SK-N-SH (cell line): ENCODE results near the gene SERPINA12. TPM values are rescaled to one million over a fixed set of nuclear protein-coding genes. Genes with fewer than 3 reads are reported as not detected.

Experiments
- CTCF ChIA-PET: fragments of 300-600, 350-600 bp; formaldehyde crosslinking; extraction: SDS; loops from one replicate; lab custom pipeline; 2021; lab: Yijun Ruan, JAX
- POLR2A ChIA-PET: fragments of 350-600 bp; sonication (Branson Sonifier 250); formaldehyde crosslinking; extraction: SDS; loops from one replicate; lab custom pipeline; 2020; ENCODE audit warnings: antibody characterized with exemption, inconsistent platforms; lab: Yijun Ruan, JAX
- DNase-seq: peaks from one replicate; pipeline ENCODE4 v3.0.0; 2012
- H2AFZ ChIP-seq: fragments of 200-600 bp; sonication (generic); 2 replicates; pipeline ENCODE4 v1.8.1; 2016; ENCODE audit warnings: antibody characterized with exemption, mild to moderate bottlenecking, low read depth
- H3F3A ChIP-seq: fragments of 200-600 bp; sonication (generic); replicated peaks from 2 replicates; pipeline ENCODE3; 2016; ENCODE audit warnings: antibody characterized with exemption, mild to moderate bottlenecking; ENCODE audit not compliant: insufficient read depth
- H3K27ac ChIP-seq, 2 experiments: fragments of 200-500 bp in 1 of 2; fragments of 200-600 bp in 1 of 2; sonication (Bioruptor generic) in 1 of 2; sonication (generic), shearing (Covaris generic) in 1 of 2; 2 replicates each; pipeline versions ENCODE4 v1.5.1 to v1.6.1; 2014 to 2016; ENCODE audit warnings: low read depth in 2 of 2, inconsistent platforms in 1 of 2, low read length in 1 of 2, mild to moderate bottlenecking in 1 of 2, mixed read lengths in 1 of 2
- H3K27me3 ChIP-seq: fragments of 200-600 bp; sonication (generic), shearing (Covaris generic); 2 replicates; pipeline ENCODE4 v1.6.1; 2016; ENCODE audit warnings: mixed run types; ENCODE audit not compliant: insufficient read depth
- H3K36me3 ChIP-seq, 2 experiments: fragments of 200-500 bp in 1 of 2; fragments of 200-600 bp in 1 of 2; sonication (Bioruptor generic) in 1 of 2; sonication (generic) in 1 of 2; replicated peaks in 1 of 2; 2 replicates each; pipeline versions ENCODE3 to v1.5.1; 2014 to 2016; ENCODE audit warnings: low read length in 1 of 2, mild to moderate bottlenecking in 1 of 2; ENCODE audit not compliant: insufficient read depth in 2 of 2, control insufficient read depth in 1 of 2
- H3K4me1 ChIP-seq, 2 experiments: fragments of 200-500 bp in 1 of 2; fragments of 200-600 bp in 1 of 2; sonication (Bioruptor generic) in 1 of 2; sonication (generic), shearing (Covaris generic) in 1 of 2; 2 replicates each; pipeline versions ENCODE4 v1.5.1 to v1.6.1; 2014 to 2016; ENCODE audit warnings: low read depth in 1 of 2, low read length in 1 of 2, mixed run types in 1 of 2; ENCODE audit not compliant: insufficient read depth in 2 of 2, control insufficient read depth in 1 of 2
- H3K4me2 ChIP-seq: fragments of 200-600 bp; sonication (generic), shearing (Covaris generic); 2 replicates; pipeline ENCODE4 v1.6.1; 2017; ENCODE audit warnings: mixed run types
- H3K4me3 ChIP-seq, 2 experiments: fragments of 200-500 bp in 1 of 2; fragments of 200-600 bp in 1 of 2; sonication (Bioruptor generic) in 1 of 2; sonication (generic), shearing (Covaris generic) in 1 of 2; 2 replicates each; pipeline versions ENCODE4 v1.5.1 to v1.8.1; 2014 to 2016; ENCODE audit warnings: low read depth in 2 of 2, inconsistent platforms in 1 of 2, low read length in 1 of 2, mild to moderate bottlenecking in 1 of 2, mixed read lengths in 1 of 2, moderate library complexity in 1 of 2
- H3K79me2 ChIP-seq: fragments of 200-600 bp; sonication (generic); 2 replicates; pipeline ENCODE4 v1.8.1; 2017; ENCODE audit warnings: mild to moderate bottlenecking; ENCODE audit not compliant: insufficient read depth
- H3K9ac ChIP-seq: fragments of 200-600 bp; sonication (generic); 2 replicates; pipeline ENCODE4 v1.6.1; 2017; ENCODE audit warnings: mixed run types
- H3K9me2 ChIP-seq: fragments of 200-600 bp; sonication (generic); 2 replicates; pipeline ENCODE4 v1.6.1; 2017; ENCODE audit warnings: mixed run types
- H3K9me3 ChIP-seq: fragments of 200-600 bp; sonication (generic); 2 replicates; pipeline ENCODE4 v1.6.1; 2017; ENCODE audit warnings: mixed run types, mild to moderate bottlenecking, moderate library complexity
- H4K20me1 ChIP-seq: fragments of 200-600 bp; sonication (generic); 2 replicates; pipeline ENCODE4 v1.6.1; 2017; ENCODE audit warnings: mild to moderate bottlenecking, mixed run types; ENCODE audit not compliant: insufficient read depth
- EP300 ChIP-seq, 2 experiments: IDR thresholded peaks; 2 replicates each; pipeline versions ENCODE4 v1.4.0 to v1.6.1; 2012; ENCODE audit warnings: borderline replicate concordance in 1 of 2, low read depth in 1 of 2, low read length in 1 of 2
- EZH2phosphoT487 ChIP-seq: fragments of 200-600 bp; sonication (generic); IDR thresholded peaks from 2 replicates; pipeline ENCODE4 v1.6.1; 2017; ENCODE audit warnings: low read depth, mixed run types, mild to moderate bottlenecking, antibody characterized with exemption, moderate library complexity, borderline replicate concordance
- FOSL2 ChIP-seq: IDR thresholded peaks from 2 replicates; pipeline ENCODE4 v1.4.0; 2012; ENCODE audit warnings: low read depth, mild to moderate bottlenecking, moderate library complexity, borderline replicate concordance
- FOXJ3 ChIP-seq: sonication (generic); formaldehyde crosslinking; IDR thresholded peaks from 2 replicates; pipeline ENCODE4 v1.5.1; 2020; ENCODE audit warnings: mild to moderate bottlenecking, missing genetic modification reagents
- FOXM1 ChIP-seq: IDR thresholded peaks from 2 replicates; pipeline ENCODE4 v1.4.0; 2012; ENCODE audit warnings: low read depth, mild to moderate bottlenecking
- GATA2 ChIP-seq: sonication (generic); formaldehyde crosslinking; IDR thresholded peaks from 2 replicates; pipeline ENCODE4 v1.5.0; 2020; ENCODE audit warnings: mild to moderate bottlenecking, missing genetic modification reagents
- IRF3 ChIP-seq: fragments of 150-350 bp; IDR thresholded peaks from 2 replicates; pipeline ENCODE4 v1.6.1; 2016; ENCODE audit warnings: mild to moderate bottlenecking, low read depth, low read length
- MAX ChIP-seq: IDR thresholded peaks from 2 replicates; pipeline ENCODE4 v1.4.0; 2012; ENCODE audit warnings: low read depth
- MEF2A ChIP-seq: IDR thresholded peaks from 2 replicates; pipeline ENCODE4 v1.4.0; 2012; ENCODE audit warnings: low read depth, borderline replicate concordance
- MXI1 ChIP-seq: IDR thresholded peaks from 2 replicates; pipeline ENCODE4 v1.6.1; 2012; ENCODE audit warnings: mild to moderate bottlenecking, low read depth, low read length, improper control_type of control experiment
- NFIC ChIP-seq: IDR thresholded peaks from 2 replicates; pipeline ENCODE4 v1.4.0; 2012; ENCODE audit warnings: borderline replicate concordance
- POLR2AphosphoS5 ChIP-seq: IDR thresholded peaks from 2 replicates; pipeline ENCODE4 v1.6.1; 2012; ENCODE audit warnings: low read depth, low read length
- RAD21 ChIP-seq: IDR thresholded peaks from 2 replicates; pipeline ENCODE4 v1.6.1; 2012; ENCODE audit warnings: mild to moderate bottlenecking, low read length
- RCOR1 ChIP-seq: fragments of 150-350 bp; IDR thresholded peaks from 2 replicates; pipeline ENCODE4 v1.6.1; 2017; ENCODE audit warnings: antibody characterized with exemption, low read length
- RXRA ChIP-seq: IDR thresholded peaks from 2 replicates; pipeline ENCODE4 v1.4.0; 2012; ENCODE audit warnings: low read depth, mild to moderate bottlenecking, borderline replicate concordance
- SIN3A ChIP-seq: IDR thresholded peaks from 2 replicates; pipeline ENCODE4 v1.6.1; 2012; ENCODE audit warnings: low read depth, mild to moderate bottlenecking, low read length, moderate library complexity, borderline replicate concordance
- TAF1 ChIP-seq: IDR thresholded peaks from 2 replicates; pipeline ENCODE4 v1.6.1; 2012; ENCODE audit warnings: low read depth, mild to moderate bottlenecking, low read length, moderate library complexity, borderline replicate concordance
- USF2 ChIP-seq: fragments of 150-350 bp; IDR thresholded peaks from 2 replicates; pipeline ENCODE4 v1.6.1; 2017; ENCODE audit warnings: antibody characterized with exemption, low read length, low read depth, borderline replicate concordance
- YY1 ChIP-seq: IDR thresholded peaks from 2 replicates; pipeline ENCODE4 v1.4.0; 2012; ENCODE audit warnings: low read depth, mild to moderate bottlenecking
- WGBS: methylation state at CpG from one replicate; pipeline ENCODE4 v1.1.6; 2017; ENCODE audit warnings: low lambda C conversion rate; 5-methylcytosine and 5-hydroxymethylcytosine counted together
- polyA plus RNA-seq, 3 experiments: library from polyadenylated mRNA; depleted of rRNA; stranded (reverse); fragments of >200 nt; gene quantifications; 2 replicates each; pipeline ENCODE4 v1.2.3, GENCODE V29; 2012

SERPINA12 gene
- polyA plus RNA-seq (2012; rRNA removed) = not detected in 2 replicates
- not detected in 2 replicates for polyA plus RNA-seq (2012; cell fraction: cytosol; rRNA removed)
- polyA plus RNA-seq (2012; cell fraction: nucleus; rRNA removed) = not detected in 2 replicates

GRCh38 chr14:94509356-94509755 lies at the start of gene SERPINA12:
TSS of gene SERPINA12 (minus strand) at chr14:94509469. CDS start at chr14:94498397, 11,072 bp downstream.
- no peak for TF ChIP-seq MXI1
- TF ChIP-seq EZH2phosphoT487 = no peak
- TF ChIP-seq MEF2A = no peak
- no peak for TF ChIP-seq RCOR1
- TF ChIP-seq IRF3 = no peak
- TF ChIP-seq SIN3A = no peak
- TF ChIP-seq FOXM1 = no peak
- no peak for TF ChIP-seq FOXJ3 (CRISPR knock-in tag)
- TF ChIP-seq TAF1 = no peak
- TF ChIP-seq YY1 = no peak
- no peak for TF ChIP-seq MAX
- no peak for TF ChIP-seq NFIC
- TF ChIP-seq RAD21 = no peak
- no peak for TF ChIP-seq EP300 (IDR thresholded peaks at IDR 0.05; ENCODE audit: borderline replicate concordance in 1 of 2, low read depth in 1 of 2, low read length in 1 of 2)
- TF ChIP-seq FOSL2 = no peak
- TF ChIP-seq RXRA = no peak
- no peak for TF ChIP-seq USF2
- no peak for TF ChIP-seq GATA2
- no peak for TF ChIP-seq POLR2AphosphoS5
- TF ChIP-seq, all 33 proteins: peak for 0
- WGBS = 9% methylated on average over 3 of the region's 3 CpGs
- Histone ChIP-seq H4K20me1 (no peaks in the 10 kb centered on the region), H3K9me3 (no peaks in the 10 kb centered on the region), H3F3A (no peaks in the 10 kb centered on the region), H3K4me2 (no peak within 1 kb of the TSS), H3K36me3 (no peaks in the 10 kb centered on the region), H3K9me2 (no peaks in the 10 kb centered on the region), H3K9ac (no peak within 1 kb of the TSS), H3K4me3 (no peak within 1 kb of the TSS), H3K27ac (no peak within 1 kb of the TSS), H3K79me2 (no peaks in the 10 kb centered on the region), H3K27me3 (peaks cover 17% of the 10 kb centered on the region; the same call in 1 of the 2 replicates), H2AFZ (no peak within 1 kb of the TSS), H3K4me1 (no peaks in the 10 kb centered on the region)
- POLR2A ChIA-PET = no interaction called here
- DNase-seq = no peak
- CTCF ChIA-PET = interaction anchor here (1.0 to 4.0 kb wide), 3 partner anchors 18 to 40 kb away, joined by 3 to 17 read pairs (median 5); no protein-coding TSS in a partner anchor
